HepG2 (cell line): ENCODE results near the gene KRTAP10-4. TPM values are rescaled to one million over a fixed set of nuclear protein-coding genes. Genes with fewer than 3 reads are reported as not detected.
A peak's percentile ranks its signal among the peaks of the same experiment; 100 is the strongest.

Experiments
- ARID3A ChIP-seq: IDR thresholded peaks from 2 replicates; pipeline ENCODE4 v1.6.1; 2012; ENCODE audit warnings: low read depth, low read length, improper control_type of control experiment
- GATAD1 ChIP-seq: IDR thresholded peaks from 2 replicates; pipeline ENCODE4 v1.6.1; 2016; ENCODE audit warnings: missing genetic modification reagents, missing compliant biosample characterization
- KIAA2018 ChIP-seq: sonication (generic); formaldehyde crosslinking; IDR thresholded peaks from 2 replicates; pipeline ENCODE4 v1.5.0; 2020; ENCODE audit warnings: mild to moderate bottlenecking, missing genetic modification reagents, borderline replicate concordance
- MBNL3 ChIP-seq: fragments of 250-450 bp; sonication (Bioruptor Pico); conservative IDR thresholded peaks from 2 replicates; pipeline ENCODE4 v1.8.0; 2022; ENCODE audit warnings: mild to moderate bottlenecking, inconsistent platforms
- NCOR1 ChIP-seq: fragments of 200-600 bp; sonication (generic); IDR thresholded peaks from 2 replicates; pipeline ENCODE4 v1.7.0; 2017; ENCODE audit warnings: antibody characterized with exemption, low read length, borderline replicate concordance
- PHF21A ChIP-seq: sonication (generic); formaldehyde crosslinking; IDR thresholded peaks from 2 replicates; pipeline ENCODE4 v1.5.0; 2020; ENCODE audit warnings: mild to moderate bottlenecking, missing genetic modification reagents
- TCF7 ChIP-seq: sonication (generic); IDR thresholded peaks from 2 replicates; pipeline ENCODE4 v1.6.1; 2016; ENCODE audit warnings: antibody characterized with exemption, low read depth
- ZC3H13 ChIP-seq: sonication (generic); formaldehyde crosslinking; IDR thresholded peaks from 2 replicates; pipeline ENCODE4 v1.8.1; 2023; ENCODE audit warnings: mild to moderate bottlenecking, missing genetic modification reagents, moderate library complexity
- ZNF121 ChIP-seq: sonication (generic); formaldehyde crosslinking; IDR thresholded peaks from 2 replicates; pipeline ENCODE4 v1.5.0; 2020; ENCODE audit warnings: mild to moderate bottlenecking, missing genetic modification reagents
- ZNF513 ChIP-seq: sonication (generic); formaldehyde crosslinking; conservative IDR thresholded peaks from 2 replicates; pipeline ENCODE4 v1.5.0; 2020; ENCODE audit warnings: missing genetic modification reagents
- ZNF747 ChIP-seq: sonication (generic); formaldehyde crosslinking; IDR thresholded peaks from 2 replicates; pipeline ENCODE4 v1.8.1; 2023; ENCODE audit warnings: missing genetic modification reagents, mild to moderate bottlenecking, borderline replicate concordance
- ZSCAN20 ChIP-seq: sonication (generic); formaldehyde crosslinking; IDR thresholded peaks from 2 replicates; pipeline ENCODE4 v1.4.0; 2020; ENCODE audit warnings: missing genetic modification reagents, mild to moderate bottlenecking, borderline replicate concordance
- polyA plus RNA-seq, 8 experiments: library from polyadenylated mRNA; depleted of rRNA in 3 of 8; stranded (reverse) in 7 of 8; unstranded in 1 of 8; fragments of >200 nt; fragmentation: Illumina TruSeq in 4 of 8; extraction: Trizol in 4 of 8; gene quantifications; 2 replicates each; pipeline versions ENCODE4 v1.2.1 to v1.2.3, GENCODE V29; 2011 to 2016; ENCODE audit warnings: low read depth in 4 of 8, missing spikeins in 1 of 8, mixed read lengths in 1 of 8; ENCODE audit not compliant: insufficient read depth in 1 of 8
- total RNA-seq, 5 experiments: library from RNA; depleted of rRNA; stranded (reverse); fragments of >200 nt; fragmentation: Illumina TruSeq; extraction: Trizol; gene quantifications; 2 replicates each; pipeline ENCODE4 v1.2.3, GENCODE V29; 2016; ENCODE audit warnings: low read depth in 1 of 5

The KRTAP10-4 gene
- total and polyA plus RNA-seq, 2 of the 13 experiments (the other 11 are each of a cell fraction or from before 2014, with no cell fraction given), result not detected

- no peak for TF ChIP-seq KIAA2018
- no peak for TF ChIP-seq ZNF121 (CRISPR knock-in tag)
- no peak; the same call in 1 of the 2 replicates for TF ChIP-seq NCOR1
- TF ChIP-seq ZNF513 (CRISPR knock-in tag), result no peak
- 0 out of 2 replicates have a peak, but pooled peaks have one; percentile 66 for TF ChIP-seq ZC3H13 (CRISPR knock-in tag)
- peak; percentile 24; the same call in 1 of the 2 replicates for TF ChIP-seq TCF7
- TF ChIP-seq ARID3A, result no peak
- TF ChIP-seq MBNL3 (CRISPR knock-in tag), result no peak
- no peak for TF ChIP-seq ZSCAN20
- peak; percentile 87 for TF ChIP-seq PHF21A (CRISPR knock-in tag)
- peak; percentile 89 for TF ChIP-seq ZNF747 (CRISPR knock-in tag)
- peak; percentile 46; the same call in 1 of the 2 replicates for TF ChIP-seq GATAD1 (CRISPR knock-in tag)
Observed at GRCh38 chr21:44593598-44594405, 20.3 kb downstream of the KRTAP10-4 start (continued).
